Panc1 (cell line): ENCODE results near the gene TUBA1A.

ENCODE experiments used
- CTCF ChIP-seq: fragments of 450-650 bp; IDR thresholded peaks from 2 replicates; pipeline ENCODE4 v1.5.1; 2017; ENCODE audit warnings: mild to moderate bottlenecking
- POLR2AphosphoS5 ChIP-seq: IDR thresholded peaks from 2 replicates; pipeline ENCODE4 v1.6.1; 2012; ENCODE audit warnings: mild to moderate bottlenecking, low read depth, low read length, moderate library complexity
- SIN3A ChIP-seq: IDR thresholded peaks from 2 replicates; pipeline ENCODE4 v1.6.1; 2012; ENCODE audit warnings: low read depth, mild to moderate bottlenecking, low read length, moderate library complexity, borderline replicate concordance; ENCODE audit not compliant: insufficient read depth
- TF ChIP-seq, protein P1 (sequence below), 2 experiments: IDR thresholded peaks; 2 replicates each; pipeline ENCODE4 v1.6.1; 2011 to 2012; ENCODE audit warnings: low read depth in 2 of 2, control low read depth in 1 of 2, low read length in 1 of 2, mild to moderate bottlenecking in 1 of 2, moderate library complexity in 1 of 2; ENCODE audit not compliant: insufficient read depth in 1 of 2

- TF ChIP-seq, protein P1, sequence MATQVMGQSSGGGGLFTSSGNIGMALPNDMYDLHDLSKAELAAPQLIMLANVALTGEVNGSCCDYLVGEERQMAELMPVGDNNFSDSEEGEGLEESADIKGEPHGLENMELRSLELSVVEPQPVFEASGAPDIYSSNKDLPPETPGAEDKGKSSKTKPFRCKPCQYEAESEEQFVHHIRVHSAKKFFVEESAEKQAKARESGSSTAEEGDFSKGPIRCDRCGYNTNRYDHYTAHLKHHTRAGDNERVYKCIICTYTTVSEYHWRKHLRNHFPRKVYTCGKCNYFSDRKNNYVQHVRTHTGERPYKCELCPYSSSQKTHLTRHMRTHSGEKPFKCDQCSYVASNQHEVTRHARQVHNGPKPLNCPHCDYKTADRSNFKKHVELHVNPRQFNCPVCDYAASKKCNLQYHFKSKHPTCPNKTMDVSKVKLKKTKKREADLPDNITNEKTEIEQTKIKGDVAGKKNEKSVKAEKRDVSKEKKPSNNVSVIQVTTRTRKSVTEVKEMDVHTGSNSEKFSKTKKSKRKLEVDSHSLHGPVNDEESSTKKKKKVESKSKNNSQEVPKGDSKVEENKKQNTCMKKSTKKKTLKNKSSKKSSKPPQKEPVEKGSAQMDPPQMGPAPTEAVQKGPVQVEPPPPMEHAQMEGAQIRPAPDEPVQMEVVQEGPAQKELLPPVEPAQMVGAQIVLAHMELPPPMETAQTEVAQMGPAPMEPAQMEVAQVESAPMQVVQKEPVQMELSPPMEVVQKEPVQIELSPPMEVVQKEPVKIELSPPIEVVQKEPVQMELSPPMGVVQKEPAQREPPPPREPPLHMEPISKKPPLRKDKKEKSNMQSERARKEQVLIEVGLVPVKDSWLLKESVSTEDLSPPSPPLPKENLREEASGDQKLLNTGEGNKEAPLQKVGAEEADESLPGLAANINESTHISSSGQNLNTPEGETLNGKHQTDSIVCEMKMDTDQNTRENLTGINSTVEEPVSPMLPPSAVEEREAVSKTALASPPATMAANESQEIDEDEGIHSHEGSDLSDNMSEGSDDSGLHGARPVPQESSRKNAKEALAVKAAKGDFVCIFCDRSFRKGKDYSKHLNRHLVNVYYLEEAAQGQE (IDR thresholded peaks at IDR 0.05; ENCODE audit: insufficient read depth in 1 of 2, low read depth in 2 of 2, low read length in 1 of 2): no peak
- no peak for TF ChIP-seq CTCF
- no peak for TF ChIP-seq POLR2AphosphoS5
- no peak for TF ChIP-seq SIN3A
Measured at GRCh38 chr12:49147384-49147783, 41.5 kb downstream of the TUBA1A start.
